Thoracic aorta (tissue), 2 donors: Measurements from ENCODE around the gene SMTN. TPM values are rescaled to one million over a fixed set of nuclear protein-coding genes. Genes with fewer than 3 reads are reported as not detected.
A peak's percentile ranks its signal among the peaks of the same experiment; 100 is the strongest.

Experiments used
- ATAC-seq: fragments of 150-250 bp; one replicate; pipeline ENCODE4 v1.8.0; 2017; ENCODE audit warnings: low read depth; ENCODE audit not compliant: insufficient number of reproducible peaks, low FRiP score
- DNase-seq: peaks from one replicate; pipeline ENCODE4 v3.0.0-alpha.2; 2020; ENCODE audit warnings: low spot score
- H3K27ac ChIP-seq, 2 donors: fragments of 200-600 bp; sonication (generic); 1 replicate in 1 of 2; 2 replicates in 1 of 2; pipeline ENCODE4 v1.5.1; 2016; ENCODE audit warnings: mild to moderate bottlenecking in 2 of 2, moderate library complexity in 2 of 2
- H3K27me3 ChIP-seq: fragments of 200-600 bp; sonication (generic); replicated peaks from 2 replicates; pipeline ENCODE4 v1.6.0; 2016; ENCODE audit warnings: mild to moderate bottlenecking; ENCODE audit not compliant: insufficient read depth
- H3K36me3 ChIP-seq: fragments of 200-600 bp; sonication (generic); one replicate; pipeline ENCODE4 v1.5.1; 2016
- H3K4me1 ChIP-seq, 2 donors: fragments of 200-600 bp; sonication (generic); 1 replicate in 1 of 2; 2 replicates in 1 of 2; pipeline versions ENCODE4 v1.5.1 to v1.6.0; 2016; ENCODE audit warnings: low read depth in 2 of 2, mild to moderate bottlenecking in 1 of 2; ENCODE audit not compliant: control insufficient read depth in 1 of 2
- H3K4me3 ChIP-seq: fragments of 200-600 bp; sonication (generic); 2 replicates; pipeline ENCODE4 v1.5.1; 2016; ENCODE audit warnings: mild to moderate bottlenecking
- H3K9me3 ChIP-seq: fragments of 200-600 bp; sonication (generic); 2 replicates; pipeline ENCODE4 v1.5.1; 2016
- total RNA-seq, 2 donors: library from RNA; depleted of rRNA; stranded (reverse); fragments of >200 nt; gene quantifications; one replicate each; pipeline versions ENCODE4 v1.1.0 to v1.2.3, GENCODE V29; 2016
- TF ChIP-seq, protein P1 (sequence below): fragments of 200-600 bp; sonication (generic); IDR thresholded peaks from one replicate; pipeline ENCODE4 v1.5.1; 2019; ENCODE audit warnings: antibody characterized with exemption

The SMTN gene
- total RNA-seq, 2 donors from 2014 or later = 632 to 946 TPM

DNA sequence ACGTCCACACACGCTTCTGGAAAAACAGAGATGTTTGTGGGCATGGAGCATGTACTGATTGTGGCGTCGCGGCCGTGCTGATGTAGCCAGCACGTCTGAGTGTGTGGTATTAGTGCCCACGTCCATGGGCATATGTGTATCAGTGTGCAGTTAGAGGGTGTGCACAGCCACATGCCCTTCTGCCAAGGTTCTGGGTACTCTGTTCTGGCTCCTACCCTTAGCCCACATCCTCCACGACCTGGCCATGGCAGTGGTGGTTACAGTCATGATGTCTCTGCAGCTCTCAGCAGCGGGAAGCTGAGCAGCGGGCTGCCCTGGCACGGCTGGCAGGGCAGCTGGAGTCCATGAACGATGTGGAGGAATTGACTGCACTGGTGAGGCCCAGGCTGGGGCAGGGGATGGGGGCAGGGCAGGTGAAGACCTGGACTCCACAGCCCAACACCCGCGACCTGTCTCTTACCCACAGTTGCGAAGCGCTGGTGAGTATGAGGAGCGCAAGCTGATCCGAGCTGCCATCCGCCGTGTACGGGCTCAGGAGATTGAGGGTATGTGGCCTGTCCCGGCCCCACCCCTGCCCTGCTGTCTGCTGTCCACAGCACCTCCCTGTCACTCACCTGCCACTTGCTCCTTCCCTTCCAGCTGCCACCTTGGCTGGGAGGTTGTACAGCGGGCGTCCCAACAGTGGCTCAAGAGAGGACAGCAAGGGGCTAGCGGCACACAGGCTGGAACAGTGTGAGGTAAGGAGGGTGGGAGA lies 7.3 kb downstream of the SMTN start:
- H3K4me3 ChIP-seq = no peak overlapping the region
- no peaks in the 10 kb centered on the region for H3K9me3 ChIP-seq
- H3K36me3 ChIP-seq = peaks cover 58% of the 10 kb centered on the region
- no peak for DNase-seq
- no peak for ATAC-seq
- H3K4me1 ChIP-seq = peaks cover 27 to 89% of the 10 kb centered on the region in 2 donors
- H3K27me3 ChIP-seq = no peaks in the 10 kb centered on the region
- peak overlapping the region; percentile 78 to 88 for H3K27ac ChIP-seq
- TF ChIP-seq, protein P1, sequence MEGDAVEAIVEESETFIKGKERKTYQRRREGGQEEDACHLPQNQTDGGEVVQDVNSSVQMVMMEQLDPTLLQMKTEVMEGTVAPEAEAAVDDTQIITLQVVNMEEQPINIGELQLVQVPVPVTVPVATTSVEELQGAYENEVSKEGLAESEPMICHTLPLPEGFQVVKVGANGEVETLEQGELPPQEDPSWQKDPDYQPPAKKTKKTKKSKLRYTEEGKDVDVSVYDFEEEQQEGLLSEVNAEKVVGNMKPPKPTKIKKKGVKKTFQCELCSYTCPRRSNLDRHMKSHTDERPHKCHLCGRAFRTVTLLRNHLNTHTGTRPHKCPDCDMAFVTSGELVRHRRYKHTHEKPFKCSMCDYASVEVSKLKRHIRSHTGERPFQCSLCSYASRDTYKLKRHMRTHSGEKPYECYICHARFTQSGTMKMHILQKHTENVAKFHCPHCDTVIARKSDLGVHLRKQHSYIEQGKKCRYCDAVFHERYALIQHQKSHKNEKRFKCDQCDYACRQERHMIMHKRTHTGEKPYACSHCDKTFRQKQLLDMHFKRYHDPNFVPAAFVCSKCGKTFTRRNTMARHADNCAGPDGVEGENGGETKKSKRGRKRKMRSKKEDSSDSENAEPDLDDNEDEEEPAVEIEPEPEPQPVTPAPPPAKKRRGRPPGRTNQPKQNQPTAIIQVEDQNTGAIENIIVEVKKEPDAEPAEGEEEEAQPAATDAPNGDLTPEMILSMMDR = no peak

- Histone ChIP-seq H3K36me3 (peaks cover 64% of the 10 kb centered on the region), H3K4me1 (peaks cover 31 to 91% of the 10 kb centered on the region in 2 donors), H3K27me3 (no peaks in the 10 kb centered on the region), H3K27ac (peak overlapping the region; percentile 78 to 88), H3K9me3 (no peaks in the 10 kb centered on the region), H3K4me3 (no peak overlapping the region)
- TF ChIP-seq, protein P1 = peak; percentile 91
- ATAC-seq (no peak), DNase-seq (no peak)
Measured at GRCh38 chr22:31089160-31090100, 8.3 kb downstream of the SMTN start.

DNA sequence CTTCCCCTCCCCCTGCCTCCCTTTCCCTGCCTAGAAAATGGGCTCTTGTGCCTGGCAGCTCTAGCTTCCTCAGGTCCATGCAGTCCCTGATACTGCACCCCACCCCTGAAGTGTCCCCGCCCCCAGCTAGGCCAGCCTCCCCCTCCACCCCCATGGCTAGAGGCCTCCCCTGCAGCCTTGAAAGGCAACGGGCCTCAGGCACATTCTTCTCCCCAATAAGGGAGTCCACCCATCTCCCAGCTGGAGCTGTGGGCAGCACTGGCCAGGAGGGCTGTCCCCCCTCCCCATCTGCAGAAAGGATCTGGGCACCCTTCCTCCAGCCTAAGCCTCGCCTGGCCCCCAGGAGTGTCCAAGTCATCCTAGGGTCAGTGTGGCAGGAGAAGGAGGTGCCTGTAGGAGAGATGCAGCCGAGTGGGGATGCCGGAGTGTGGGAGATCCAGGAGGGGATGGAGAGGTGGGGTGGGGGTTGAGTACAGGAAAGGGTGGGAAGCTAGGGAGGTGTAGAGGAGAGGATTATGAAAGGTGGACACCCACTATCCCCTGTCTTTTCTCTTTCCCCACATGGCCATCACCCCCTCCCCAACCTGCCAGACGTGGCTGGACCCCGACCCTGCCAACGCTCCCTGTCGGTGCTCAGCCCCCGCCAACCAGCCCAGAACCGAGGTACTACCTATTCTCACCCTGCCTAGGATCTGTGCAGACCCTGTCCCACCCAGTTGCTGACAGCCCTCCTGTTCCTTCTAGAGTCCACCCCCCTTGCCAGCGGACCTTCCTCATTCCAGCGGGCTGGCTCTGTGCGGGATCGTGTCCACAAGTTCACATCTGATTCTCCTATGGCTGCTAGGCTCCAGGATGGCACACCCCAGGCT lies 9.3 kb downstream of the SMTN start:
- ATAC-seq = peak; percentile 34
- Histone ChIP-seq H3K27ac (peak overlapping the region; percentile 78 to 88), H3K9me3 (no peaks in the 10 kb centered on the region), H3K4me3 (no peak overlapping the region), H3K27me3 (no peaks in the 10 kb centered on the region), H3K4me1 (peaks cover 31 to 100% of the 10 kb centered on the region in 2 donors), H3K36me3 (peaks cover 73% of the 10 kb centered on the region)
- TF ChIP-seq, protein P1 = no peak
- DNase-seq = no peak

DNA sequence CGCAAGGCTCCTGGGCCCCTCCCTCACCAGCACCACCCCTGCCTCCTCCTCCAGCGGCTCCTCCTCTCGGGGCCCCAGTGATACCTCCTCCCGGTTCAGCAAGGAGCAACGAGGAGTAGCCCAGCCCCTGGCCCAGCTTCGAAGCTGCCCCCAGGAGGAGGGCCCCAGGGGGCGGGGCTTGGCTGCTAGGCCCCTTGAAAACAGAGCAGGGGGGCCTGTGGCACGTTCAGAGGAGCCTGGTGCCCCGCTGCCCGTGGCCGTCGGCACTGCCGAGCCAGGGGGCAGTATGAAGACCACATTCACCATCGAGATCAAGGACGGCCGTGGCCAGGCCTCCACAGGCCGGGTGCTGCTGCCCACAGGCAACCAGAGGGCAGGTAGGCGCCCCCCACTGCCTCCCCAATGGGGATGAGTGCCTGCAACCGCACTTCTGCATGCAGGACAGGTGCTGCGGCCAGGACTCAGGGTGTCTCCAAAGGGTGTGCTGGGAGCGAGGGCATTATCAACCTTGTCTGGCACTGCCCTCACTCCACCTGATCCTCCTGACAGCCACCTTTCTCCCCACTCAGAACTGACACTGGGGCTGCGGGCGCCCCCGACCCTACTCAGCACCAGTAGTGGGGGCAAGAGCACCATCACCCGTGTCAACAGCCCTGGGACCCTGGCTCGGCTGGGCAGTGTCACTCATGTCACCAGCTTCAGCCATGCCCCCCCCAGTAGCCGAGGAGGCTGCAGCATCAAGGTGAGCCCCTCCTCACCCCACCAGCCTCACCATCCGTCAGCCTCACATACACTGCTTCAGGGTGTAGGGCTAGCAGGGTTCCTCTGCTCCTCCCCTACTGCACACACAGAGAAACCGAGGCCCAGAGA lies 10.2 kb downstream of the SMTN start:
- TF ChIP-seq, protein P1 = no peak
- Histone ChIP-seq H3K4me1 (peaks cover 23 to 100% of the 10 kb centered on the region in 2 donors), H3K36me3 (peaks cover 82% of the 10 kb centered on the region), H3K9me3 (no peaks in the 10 kb centered on the region), H3K27ac (peak overlapping the region; percentile 73 to 88), H3K27me3 (no peaks in the 10 kb centered on the region), H3K4me3 (no peak overlapping the region)
- no peak for ATAC-seq
- no peak for DNase-seq
